Measurements from ENCODE around the gene FAM131B.

- TF ChIP-seq POLR2A (IDR thresholded peaks at IDR 0.05) (no peak), CTCF (IDR thresholded peaks at IDR 0.05 in 8 of 11, conservative IDR thresholded peaks at IDR 0.05 in 3 of 11) (no peak)
Observed at GRCh38 chr7:143392875-143393266, 30.4 kb upstream of the FAM131B start.

All from spleen (tissue), 7 donors.